ENCODE data around the gene MYBBP1A.

MYBBP1A gene

DNA sequence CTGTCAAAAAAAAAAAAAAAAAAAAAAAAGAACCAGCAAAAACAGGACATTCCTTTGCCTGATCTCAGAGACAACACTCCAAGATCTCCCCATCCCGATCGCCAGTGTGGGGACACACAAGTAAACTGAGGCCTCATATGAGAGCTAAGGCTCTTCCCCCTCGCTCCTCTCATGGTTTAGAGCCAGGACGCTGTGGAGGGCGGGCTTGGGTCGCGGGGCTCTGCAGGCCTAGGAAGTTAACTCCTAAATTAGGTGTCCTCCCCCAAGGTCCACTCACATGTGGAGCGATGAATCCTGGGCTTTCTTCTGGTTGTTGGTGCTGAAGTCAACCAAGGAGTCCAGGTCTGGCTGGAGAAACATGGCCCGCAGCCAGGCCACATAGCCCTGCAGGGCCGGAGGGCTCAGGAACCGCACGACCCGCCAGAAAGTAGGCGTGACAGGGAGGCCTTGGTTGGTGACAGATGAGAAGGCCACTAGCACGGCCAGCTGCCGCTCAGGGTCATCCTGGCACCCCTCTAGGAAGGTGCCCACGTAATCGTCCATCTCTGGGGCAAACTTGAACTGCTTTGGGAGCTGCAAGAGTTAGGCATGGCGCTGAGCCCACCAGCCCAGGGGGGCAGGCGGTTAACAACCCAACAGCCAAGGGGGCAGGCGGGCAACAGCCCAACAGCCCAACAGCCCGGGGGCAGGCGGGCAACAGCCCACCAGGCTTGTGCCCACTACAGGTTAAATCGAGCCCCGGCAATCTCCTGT lies 5.2 kb downstream of the MYBBP1A start:
- DNase-seq: no peak

DNA sequence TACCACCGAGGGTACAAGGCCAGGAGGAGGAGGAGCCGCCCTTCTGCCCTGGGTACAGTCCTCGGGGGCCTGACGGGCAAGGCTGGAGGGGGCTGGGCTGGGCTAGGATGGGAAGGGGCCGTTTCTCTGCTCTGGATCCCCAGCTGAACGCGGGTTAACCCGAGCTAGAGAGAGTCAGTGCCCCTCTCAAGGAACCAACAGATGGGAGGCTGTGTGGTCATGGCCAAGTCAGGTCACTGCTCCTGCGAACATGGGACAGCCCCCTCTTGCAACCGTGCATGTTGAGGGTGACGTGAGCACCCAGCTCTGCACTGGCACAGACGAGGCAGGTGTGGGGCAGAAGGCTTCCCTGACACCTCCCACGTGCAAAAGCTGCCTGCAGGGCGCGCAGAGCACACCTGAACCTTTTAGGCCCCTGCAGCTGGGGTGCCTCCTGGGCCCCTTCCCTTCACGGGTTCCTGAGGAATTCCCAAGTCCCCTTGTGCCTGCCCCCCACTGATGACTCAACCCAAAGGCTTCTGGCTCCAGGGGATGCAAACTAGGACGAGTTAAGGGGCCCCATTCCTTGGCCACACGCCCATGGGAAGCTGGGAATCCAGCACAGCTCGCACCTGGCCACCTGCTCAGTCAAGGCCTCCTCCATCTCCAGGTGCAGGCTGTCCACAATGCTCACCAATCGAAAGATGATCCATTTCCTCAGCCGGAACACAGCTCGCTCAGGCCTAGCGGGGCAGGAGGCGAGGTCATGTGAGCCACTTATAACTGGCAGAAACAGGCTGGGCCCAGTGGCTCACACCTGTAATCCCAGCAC lies 6.3 kb downstream of the MYBBP1A start:
- no peak for DNase-seq

DNA sequence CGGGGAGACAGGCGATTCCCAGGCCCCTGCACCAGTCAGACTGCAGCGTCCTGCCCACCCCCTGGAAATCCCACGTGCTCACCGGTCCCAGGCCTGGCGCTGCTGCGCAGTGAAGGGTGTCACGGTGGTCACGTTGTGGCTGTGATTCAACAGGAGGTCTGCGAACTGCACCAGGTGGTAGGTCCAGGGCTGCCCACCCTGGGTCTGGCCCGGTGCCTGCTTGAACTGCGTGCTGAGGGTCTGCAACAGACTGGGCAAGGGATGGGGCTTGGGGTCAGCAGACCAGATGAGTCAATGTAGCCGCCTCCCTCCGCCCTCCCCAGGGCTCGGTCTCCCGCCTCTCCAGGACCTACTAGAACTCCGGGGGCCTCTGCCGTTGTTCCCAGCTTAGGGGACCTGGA lies 7.1 kb downstream of the MYBBP1A start:
- DNase-seq: no peak

DNA sequence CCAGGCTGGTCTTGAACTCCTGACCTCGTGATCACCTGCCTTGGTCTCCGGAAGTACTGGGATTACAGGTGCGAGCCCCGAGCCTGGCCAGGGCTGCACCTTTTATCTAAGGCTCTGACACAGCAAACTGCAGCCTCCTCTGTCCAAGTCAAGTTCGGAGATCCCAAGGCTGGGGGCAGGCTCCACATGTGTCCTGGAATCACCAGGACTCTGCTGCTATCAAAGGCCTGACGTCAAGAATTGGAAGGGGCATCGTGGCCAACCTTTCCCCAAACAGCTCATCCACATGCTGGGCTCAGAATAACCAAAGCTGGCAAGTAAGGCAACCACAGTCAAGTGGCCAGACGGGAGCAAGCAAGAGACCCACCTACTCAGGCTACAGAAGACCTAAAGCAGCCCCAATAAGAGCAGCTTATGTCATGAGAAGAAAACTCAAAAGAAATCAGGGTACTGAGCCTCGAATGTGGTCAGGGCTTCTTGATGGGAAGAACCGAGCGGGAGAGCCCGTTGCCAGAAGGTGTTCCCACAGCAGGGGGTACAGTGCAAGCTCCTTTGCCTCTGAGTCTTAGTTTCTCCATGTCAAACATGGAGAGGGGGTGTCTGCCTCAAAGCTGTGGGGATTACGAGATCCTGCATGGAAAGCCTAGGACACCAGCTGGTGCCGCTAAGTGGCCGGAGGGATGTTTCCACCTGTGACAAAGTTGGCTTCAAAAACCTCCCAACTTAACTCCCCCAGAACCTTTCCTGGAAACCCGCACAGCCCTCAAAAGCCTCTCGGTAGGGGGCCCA lies 7.9 kb downstream of the MYBBP1A start:
- DNase-seq: no peak

DNA sequence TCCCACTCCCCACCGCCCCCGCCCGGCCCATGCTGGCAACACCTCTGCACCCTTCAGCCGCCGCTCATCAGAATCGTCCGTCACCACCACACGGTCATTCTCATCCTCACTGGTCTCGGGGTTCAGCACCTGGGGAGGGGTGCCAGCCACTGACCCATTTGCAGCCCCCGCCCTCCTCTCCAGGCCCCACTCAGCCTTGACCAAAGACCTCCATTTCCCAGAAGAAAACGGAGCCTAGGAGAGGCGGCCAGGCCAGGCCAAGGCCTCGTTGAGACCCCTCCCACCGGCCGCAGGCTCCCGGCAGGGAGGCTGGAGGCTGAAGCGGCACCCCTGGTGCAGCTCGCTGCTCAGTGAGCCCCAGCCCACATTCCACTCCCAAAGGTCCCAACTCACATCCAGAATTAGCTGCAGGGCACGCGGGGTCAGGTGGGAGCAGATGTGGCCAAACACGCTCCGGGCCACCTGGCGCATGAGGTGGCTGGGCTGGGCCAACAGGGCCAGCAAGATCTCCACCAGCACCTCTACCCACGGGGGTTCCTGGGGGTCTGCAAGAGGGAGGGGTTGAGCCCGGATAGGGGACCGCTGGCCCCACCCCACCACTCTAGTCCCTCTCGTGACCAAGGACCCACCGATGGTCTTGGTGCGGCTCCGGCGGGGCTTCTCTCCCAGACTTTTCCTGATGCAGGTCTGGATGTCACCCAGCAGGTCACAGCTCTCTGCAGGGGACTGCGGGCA lies 9.8 kb downstream of the MYBBP1A start:
- no peak for DNase-seq

DNA sequence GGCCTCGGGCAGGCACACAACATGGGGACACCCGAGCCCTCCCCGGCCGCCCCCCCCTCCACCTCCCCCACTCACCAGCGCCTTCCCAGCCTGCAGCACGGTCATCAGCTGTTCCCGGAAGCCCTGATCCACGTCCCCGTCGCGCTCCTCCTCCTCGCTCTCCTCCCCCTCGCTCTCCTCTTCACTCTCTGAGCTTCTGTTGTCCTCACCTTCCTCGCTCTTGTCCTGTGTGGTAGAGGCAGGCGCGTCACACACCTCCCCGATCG lies 10.3 kb downstream of the MYBBP1A start:
- DNase-seq: no peak

DNA sequence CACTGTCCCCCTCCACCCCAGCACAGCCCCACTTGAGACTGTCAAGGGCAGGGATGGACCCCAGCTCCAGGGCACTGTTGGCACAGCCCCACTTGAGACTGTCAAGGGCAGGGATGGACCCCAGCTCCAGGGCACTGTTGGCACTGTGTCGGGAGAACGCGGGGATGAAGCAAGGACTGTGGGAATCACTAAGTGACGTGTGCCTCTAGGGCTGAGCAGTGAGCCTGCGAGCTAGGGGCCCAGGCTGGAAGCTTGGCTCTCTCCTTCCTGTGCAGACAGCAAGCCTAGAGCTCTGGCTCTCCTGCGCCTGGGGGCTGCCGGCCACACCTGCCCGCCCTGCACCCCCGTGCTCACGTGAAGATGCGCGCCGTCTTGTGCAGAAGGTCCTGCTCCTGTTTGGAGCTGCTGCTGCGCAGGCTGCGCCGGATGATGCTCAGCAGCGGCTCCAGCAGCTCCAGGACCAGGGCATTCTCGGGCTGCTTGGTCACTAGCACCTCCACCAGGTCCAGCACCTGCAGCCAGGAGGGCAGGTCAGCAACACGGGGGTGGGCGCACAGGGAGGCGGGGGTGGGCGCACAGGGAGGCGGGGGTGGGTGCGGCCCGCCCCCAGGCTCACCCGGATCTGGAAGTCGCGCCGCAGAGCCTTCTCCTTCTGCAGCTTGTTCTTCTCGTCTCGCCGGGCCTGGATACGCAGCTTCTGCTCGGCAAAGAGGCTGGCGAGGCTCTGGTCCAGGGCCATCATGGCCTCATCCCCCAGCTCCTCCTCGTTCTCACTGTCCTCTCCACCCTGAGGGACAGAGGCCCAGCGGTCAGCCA lies 10.8 kb downstream of the MYBBP1A start:
- DNase-seq: no peak

DNA sequence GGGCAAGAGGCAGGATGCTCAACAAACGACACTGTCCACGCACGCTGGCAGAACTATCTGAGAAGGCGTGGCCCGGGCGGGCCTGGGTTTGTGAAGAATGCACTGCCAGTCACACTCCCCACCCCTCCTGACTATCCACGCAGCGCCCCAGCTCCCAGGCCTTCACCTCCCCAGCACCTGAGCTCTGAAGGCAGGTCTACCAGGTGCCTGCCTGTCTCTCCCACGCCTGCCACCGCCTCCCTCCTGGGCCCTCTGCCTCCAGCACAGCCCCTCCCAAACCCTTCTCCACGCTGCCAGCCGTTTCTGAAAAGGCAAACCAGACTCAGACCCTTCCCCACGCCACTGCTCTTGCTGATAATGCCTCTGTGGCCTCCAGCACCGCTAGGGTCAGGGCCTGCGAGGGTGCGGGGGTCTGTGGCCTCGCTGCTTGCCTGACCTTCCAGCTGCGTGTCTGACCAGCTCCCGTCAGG lies 11.6 kb downstream of the MYBBP1A start:
- no peak for DNase-seq

DNA sequence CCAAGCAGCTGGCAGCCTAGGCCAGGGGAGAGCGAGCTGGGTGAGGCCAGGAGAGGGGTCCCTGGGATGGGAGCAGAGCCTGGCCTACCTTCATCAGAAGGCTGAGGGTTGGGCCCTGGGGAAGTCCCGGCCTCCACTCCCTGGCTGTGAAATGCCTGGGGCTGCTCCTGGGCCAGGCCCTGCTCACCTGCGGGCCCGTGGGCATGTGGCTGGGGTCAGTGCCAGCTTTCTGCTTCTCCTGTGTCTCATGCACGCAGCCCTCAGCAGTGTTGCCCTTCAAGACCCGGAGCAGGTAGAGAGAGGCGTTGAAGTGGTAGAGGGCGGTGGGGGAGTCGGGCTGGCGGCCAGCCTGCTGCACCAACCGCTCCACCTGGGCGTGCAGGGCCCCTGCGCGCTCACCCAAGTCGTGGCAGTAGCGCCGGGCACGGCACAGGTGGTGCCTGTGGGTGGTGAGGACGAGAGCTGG lies 12.4 kb downstream of the MYBBP1A start:
- no peak for DNase-seq

DNA sequence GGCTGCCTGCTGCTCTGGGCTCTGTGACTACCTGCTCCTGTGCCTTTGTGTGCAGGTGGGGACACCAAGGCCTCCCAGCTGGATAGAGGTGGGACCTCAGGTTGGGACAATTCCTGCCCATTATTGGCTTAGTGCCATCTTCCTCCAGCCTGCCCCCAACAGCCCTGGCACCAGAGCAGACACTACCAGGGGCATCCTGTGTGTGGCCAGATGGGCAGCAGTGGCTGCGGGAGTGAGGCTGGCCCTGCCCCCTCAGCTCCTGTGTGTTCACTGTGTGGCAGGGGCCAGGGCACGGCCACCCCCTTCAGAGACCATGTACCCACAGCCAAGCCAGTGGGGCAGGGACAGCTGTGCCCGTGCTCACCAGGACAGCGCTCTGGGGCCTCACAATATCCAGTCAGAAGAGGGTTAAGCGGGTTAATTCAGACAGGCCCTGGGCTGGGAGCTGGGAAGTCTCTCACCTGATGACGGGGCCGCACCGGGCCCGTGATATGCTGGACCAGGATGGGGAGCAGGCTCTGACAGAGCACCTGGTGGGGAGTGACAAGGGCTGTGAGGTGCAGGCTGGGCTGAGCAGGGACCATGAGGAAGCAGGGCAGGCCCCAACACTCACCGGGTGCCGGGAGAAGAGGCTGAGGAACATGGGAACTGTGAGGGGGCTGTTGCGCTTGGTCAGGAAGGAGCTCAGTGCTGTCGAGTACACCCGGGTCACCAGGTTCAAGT lies 13.0 kb downstream of the MYBBP1A start:
- no peak for DNase-seq

DNA sequence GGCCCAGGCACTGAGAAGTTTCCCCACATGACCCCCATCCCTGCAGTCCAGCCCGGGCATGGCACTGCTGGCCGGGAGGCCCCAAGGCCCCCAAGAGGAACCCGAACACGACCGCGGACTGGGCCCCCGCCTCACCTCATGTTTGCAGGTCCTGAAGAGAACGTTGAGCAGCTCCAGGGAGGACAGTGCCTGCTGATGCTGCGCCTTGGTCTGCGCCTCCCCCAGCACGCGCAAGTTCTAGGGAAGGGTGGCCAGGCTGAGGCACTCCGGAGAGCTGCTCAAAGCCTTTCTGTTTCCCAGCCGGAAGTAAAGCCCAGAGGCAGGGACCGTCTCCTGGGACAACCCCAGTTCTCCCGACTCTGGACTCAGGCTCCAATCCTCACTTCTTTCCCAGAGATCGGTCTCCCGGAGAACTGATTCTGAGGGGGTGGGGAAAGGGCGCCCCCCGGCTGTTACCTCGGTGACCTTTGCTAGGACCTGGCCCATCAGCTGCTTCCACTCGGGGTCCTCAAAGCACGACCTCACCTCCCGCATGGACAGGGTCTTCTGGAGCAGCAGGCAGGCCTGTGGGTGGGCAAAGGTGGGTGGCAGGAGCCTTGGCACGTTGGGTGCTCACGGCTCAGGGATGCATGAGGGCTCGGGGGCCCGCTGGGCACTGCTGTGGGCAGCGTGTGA lies 13.7 kb downstream of the MYBBP1A start:
- no peak for DNase-seq

DNA sequence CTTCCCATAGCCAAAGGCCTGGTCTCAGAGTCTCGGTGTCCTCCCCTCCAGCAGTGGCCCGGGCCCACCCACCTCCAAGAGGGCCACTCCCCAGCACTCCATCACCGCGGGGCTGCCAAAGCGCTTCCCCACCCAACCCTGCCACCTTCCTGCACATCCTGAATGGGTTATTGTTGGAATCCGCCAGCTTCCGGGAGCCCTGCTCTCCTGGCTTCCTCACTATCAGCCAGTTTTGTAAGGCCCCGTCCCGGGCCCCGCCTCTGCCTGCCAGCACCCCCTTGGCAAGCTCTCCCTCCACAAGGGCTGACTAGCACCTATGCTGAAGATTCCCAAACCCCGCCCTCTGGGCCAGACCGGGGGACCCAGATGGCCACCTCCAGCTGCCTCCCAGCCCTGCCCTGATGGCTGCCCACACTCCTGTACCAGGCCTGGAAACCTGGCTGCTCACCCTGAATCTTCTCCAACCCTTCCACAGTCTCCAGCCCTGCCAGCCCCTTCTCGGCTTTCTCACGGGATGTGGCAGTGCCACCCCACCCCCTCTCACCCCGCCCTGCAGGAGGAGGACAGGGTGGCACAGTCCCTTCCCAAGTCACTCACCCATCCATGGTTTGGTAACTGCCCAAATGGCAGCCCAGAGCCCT lies 14.4 kb downstream of the MYBBP1A start:
- no peak for DNase-seq

DNA sequence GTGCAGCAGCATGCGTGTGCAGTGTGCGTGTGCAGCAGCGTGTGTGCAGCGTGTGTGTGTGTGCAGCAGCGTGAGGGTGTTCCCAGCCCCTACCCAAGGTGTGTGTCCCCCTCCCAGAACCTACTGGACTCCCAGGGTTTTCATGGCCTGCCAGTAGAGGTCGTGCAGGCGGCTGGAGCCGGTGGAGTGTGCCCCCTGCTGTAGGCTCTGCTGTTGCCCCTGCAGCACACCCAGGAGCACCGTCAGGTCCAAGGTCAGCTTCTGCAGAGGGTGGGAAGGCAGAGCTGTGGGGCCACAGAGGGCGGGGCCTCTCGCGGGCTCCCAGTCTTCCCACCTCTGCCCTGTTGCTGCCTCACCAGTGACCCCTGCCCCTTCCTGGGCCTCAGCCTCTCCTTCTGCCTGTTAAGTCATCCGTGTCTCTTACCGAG lies 14.9 kb downstream of the MYBBP1A start:
- no peak for DNase-seq

DNA sequence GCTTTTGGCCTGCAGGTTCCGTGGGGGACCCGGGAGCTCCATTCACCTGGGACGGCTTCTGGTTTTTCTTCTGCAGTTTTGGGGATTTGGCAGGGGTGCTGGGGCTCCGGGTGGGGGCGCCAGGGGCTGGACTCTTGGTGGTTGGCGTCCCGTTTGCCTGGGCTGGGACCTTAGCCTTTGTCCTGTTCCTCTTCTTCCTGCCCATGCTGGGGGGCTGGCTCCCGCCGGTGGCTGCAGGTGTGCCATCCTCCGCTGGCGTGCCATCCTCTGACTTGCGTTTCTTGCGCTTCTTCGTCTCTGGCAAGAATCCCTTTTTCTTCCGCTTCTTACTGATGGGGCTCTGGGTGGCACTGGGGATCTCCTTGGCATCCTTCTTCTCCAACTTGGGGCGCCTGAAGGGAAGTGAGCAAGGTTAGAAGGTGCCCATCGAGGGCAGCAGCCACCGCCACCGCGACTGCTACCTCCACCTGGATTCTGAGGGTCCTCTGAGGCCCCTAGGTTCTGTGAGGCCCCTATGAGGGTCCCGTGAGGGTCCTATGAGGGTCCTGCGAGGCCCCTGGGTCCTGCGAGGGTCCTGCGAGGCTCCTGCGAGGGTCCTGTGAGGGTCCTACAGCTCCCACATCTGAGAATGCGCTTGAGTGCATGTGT lies 15.5 kb downstream of the MYBBP1A start:
- DNase-seq: no peak

DNA sequence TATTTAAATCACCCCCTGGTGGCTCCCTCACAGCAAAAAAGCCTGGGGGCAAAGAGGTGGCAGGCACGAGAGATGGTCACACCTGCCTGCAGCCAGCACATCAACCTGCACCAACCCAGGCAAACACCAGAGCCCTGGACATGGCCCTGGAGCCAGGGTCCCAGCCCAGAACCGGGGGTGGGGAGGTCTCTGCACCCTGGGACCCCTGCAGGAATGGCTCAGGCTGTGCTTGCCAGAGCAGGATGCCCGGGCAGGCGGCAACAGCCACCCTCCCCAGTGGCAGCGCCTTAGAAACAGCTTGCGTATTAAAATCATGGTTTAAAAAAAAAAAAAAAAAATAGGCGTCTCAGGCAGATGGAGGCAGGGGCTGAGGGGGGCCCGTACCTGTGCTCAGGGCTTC lies 16.2 kb downstream of the MYBBP1A start:
- no peak for DNase-seq

DNA sequence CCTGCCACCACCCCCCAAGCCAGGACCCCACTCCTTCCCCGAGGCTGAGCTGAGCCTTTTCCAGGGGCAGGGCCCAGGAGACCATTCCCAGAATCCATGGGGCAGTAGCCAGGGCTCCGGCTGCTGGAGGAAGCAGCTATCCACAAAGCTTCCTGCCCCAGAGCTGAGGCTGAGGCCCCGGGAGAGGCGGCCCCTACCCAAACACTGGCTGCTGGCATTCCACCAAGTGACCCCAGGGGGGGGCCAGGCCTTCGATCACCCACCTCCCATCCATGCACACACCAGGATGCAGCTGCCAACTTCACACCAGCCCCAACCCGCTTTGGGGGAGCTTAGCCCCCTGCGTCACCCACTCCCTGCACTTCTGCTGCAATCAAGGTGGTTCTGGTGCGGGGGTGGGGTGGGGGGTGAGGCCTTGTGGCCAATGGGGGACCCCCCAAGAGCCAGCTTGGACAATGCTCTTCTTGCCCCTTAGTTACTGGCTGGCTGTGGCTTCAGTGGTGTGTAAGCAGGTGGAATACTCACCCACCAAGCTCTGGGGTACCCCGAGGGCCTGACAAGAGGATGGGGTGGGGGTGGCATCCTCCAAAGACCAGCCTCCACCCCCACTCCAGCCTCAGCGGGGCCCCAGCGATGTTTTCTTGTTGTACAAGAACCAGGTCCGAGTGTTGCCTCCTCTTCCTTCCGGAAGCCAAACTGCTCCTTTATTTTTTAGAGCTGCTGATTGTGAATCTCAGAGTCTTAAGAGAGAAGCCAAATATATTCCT lies 16.8 kb downstream of the MYBBP1A start:
- DNase-seq: no peak

DNA sequence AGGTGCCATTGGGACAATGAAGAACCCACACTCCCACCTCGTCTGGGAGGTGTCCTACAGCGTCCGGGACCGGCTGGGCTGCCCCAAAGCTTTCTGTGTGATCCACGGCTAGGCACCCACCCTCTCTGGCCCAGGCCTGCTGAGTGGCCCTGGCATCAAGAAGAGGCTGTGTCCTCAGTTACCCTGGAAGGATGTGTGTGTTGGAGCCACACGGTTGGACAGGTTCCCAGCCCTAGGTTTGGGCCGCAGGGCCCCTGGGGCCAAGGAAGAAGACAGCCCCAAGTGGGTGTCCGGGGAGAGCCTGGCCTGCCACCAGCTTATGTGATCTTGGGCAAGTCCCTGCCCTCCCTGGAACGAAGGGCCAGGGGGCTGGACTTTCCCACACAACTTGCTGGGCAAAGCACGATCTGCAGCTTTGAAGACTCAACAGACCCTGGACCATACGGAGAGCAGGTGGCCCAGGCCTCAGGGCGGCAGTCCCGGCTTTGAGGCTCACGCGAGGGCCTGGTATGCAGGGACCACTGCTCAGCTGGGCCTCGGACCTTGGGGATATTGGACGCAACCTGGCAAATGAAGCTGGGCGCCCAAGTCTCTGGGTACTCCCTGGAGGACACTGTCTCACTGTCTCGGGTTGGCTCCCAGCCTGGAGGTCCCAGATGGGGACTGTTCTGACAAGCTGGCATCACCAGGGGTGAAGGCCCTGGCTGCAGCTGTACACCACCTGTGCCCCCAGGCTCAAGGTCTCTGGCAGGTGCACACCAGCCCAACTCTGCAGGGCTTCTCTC lies 17.5 kb downstream of the MYBBP1A start:
- DNase-seq: no peak
